IMR-90 (cell line): ENCODE results near the gene PCSK6.

Source experiments
- BHLHE40 ChIP-seq: fragments of 150-350 bp; IDR thresholded peaks from 2 replicates; pipeline ENCODE4 v1.6.1; 2016; ENCODE audit warnings: mild to moderate bottlenecking, low read depth, low read length
- CEBPB ChIP-seq: IDR thresholded peaks from 2 replicates; pipeline ENCODE4 v1.6.1; 2012; ENCODE audit warnings: low read depth, low read length, improper control_type of control experiment
- CTCF ChIP-seq: conservative IDR thresholded peaks from 2 replicates; pipeline ENCODE4 v1.5.1; 2012; ENCODE audit warnings: mild to moderate bottlenecking, low read depth, low read length, improper control_type of control experiment
- ELK1 ChIP-seq: fragments of 150-350 bp; IDR thresholded peaks from 2 replicates; pipeline ENCODE4 v1.6.1; 2016; ENCODE audit warnings: low read depth, mild to moderate bottlenecking, low read length, moderate library complexity, borderline replicate concordance
- FOS ChIP-seq: fragments of 150-350 bp; IDR thresholded peaks from 2 replicates; pipeline ENCODE4 v1.6.1; 2016; ENCODE audit warnings: low read depth, low read length
- MAFK ChIP-seq: IDR thresholded peaks from 2 replicates; pipeline ENCODE4 v1.6.1; 2012; ENCODE audit warnings: low read depth, low read length, improper control_type of control experiment
- MAZ ChIP-seq: IDR thresholded peaks from 2 replicates; pipeline ENCODE4 v1.6.1; 2012; ENCODE audit warnings: low read depth, mild to moderate bottlenecking, low read length, improper control_type of control experiment, moderate library complexity, borderline replicate concordance
- MXI1 ChIP-seq: IDR thresholded peaks from 2 replicates; pipeline ENCODE4 v1.6.1; 2012; ENCODE audit warnings: low read depth, mild to moderate bottlenecking, low read length, moderate library complexity, borderline replicate concordance
- POLR2A ChIP-seq: IDR thresholded peaks from 2 replicates; pipeline ENCODE4 v1.6.1; 2012; ENCODE audit warnings: mild to moderate bottlenecking, low read depth, low read length
- RAD21 ChIP-seq: IDR thresholded peaks from 2 replicates; pipeline ENCODE4 v1.6.1; 2012; ENCODE audit warnings: low read length, improper control_type of control experiment
- RCOR1 ChIP-seq: IDR thresholded peaks from 2 replicates; pipeline ENCODE4 v1.6.1; 2012; ENCODE audit warnings: mild to moderate bottlenecking, low read length, improper control_type of control experiment; ENCODE audit not compliant: insufficient replicate concordance
- RFX5 ChIP-seq: IDR thresholded peaks from 2 replicates; pipeline ENCODE4 v1.8.0; 2012; ENCODE audit warnings: low read depth, mild to moderate bottlenecking, low read length, moderate library complexity
- SMC3 ChIP-seq: fragments of 150-350 bp; IDR thresholded peaks from 2 replicates; pipeline ENCODE4 v1.6.1; 2016; ENCODE audit warnings: low read depth, mild to moderate bottlenecking, antibody characterized with exemption, low read length, moderate library complexity

- TF ChIP-seq CTCF (no peak), POLR2A (no peak), MAZ (no peak), SMC3 (no peak), RAD21 (no peak), CEBPB (no peak), ELK1 (no peak), MAFK (no peak), MXI1 (no peak), RCOR1 (no peak), BHLHE40 (no peak), FOS (no peak), RFX5 (no peak)
Measured at GRCh38 chr15:101314336-101315125, 175.0 kb downstream of the PCSK6 start.
